ENCODE results near the gene SMIM28. TPM values are rescaled to one million over a fixed set of nuclear protein-coding genes. Genes with fewer than 3 reads are reported as not detected.

Gene SMIM28
- polyA plus RNA-seq, 1 experiment, result not detected

GRCh38 chr6:138400326-138400725 lies 22.6 kb downstream of the SMIM28 start:
- ChIA-PET POLR2A (no interaction called here), CTCF (no interaction called here)
- H3K27ac ChIP-seq (ENCODE audit: low read depth, low read length), result no peak overlapping the region
- no peak overlapping the region for H3K4me3 ChIP-seq (ENCODE audit: low read depth, low read length)
- DNase-seq (ENCODE audit: low read depth, low spot score), result no peak
- no peaks in the 10 kb centered on the region for H3K9me3 ChIP-seq (ENCODE audit: control insufficient read depth, insufficient read depth, low read length)
- peaks cover 2% of the 10 kb centered on the region for H3K27me3 ChIP-seq (ENCODE audit: control insufficient read depth, insufficient read depth, low read length)
- no peak for TF ChIP-seq CTCF (IDR thresholded peaks at IDR 0.05; ENCODE audit: low read depth, low read length)

GRCh38 chr6:138401960-138402837 lies 24.5 kb downstream of the SMIM28 start:
- H3K9me3 ChIP-seq (ENCODE audit: control insufficient read depth, insufficient read depth, low read length), result no peaks in the 10 kb centered on the region
- peaks cover 2% of the 10 kb centered on the region for H3K27me3 ChIP-seq (ENCODE audit: control insufficient read depth, insufficient read depth, low read length)
- H3K27ac ChIP-seq (ENCODE audit: low read depth, low read length), result no peak overlapping the region
- H3K4me3 ChIP-seq (ENCODE audit: low read depth, low read length), result no peak overlapping the region
- TF ChIP-seq CTCF (IDR thresholded peaks at IDR 0.05; ENCODE audit: low read depth, low read length), result no peak
- ChIA-PET CTCF (interaction anchor here (0.5 to 3.2 kb wide), 2 partner anchors 286 to 462 kb away, joined by 7 to 17 read pairs; no protein-coding TSS in a partner anchor), POLR2A (no interaction called here)
- no peak for DNase-seq (ENCODE audit: low read depth, low spot score)

- TF ChIP-seq CTCF (IDR thresholded peaks at IDR 0.05; ENCODE audit: low read depth, low read length), result no peak
- no peak for DNase-seq (ENCODE audit: low read depth, low spot score)
- Histone ChIP-seq H3K9me3 (ENCODE audit: control insufficient read depth, insufficient read depth, low read length) (no peaks in the 10 kb centered on the region), H3K27ac (ENCODE audit: low read depth, low read length) (no peak overlapping the region), H3K4me3 (ENCODE audit: low read depth, low read length) (no peak overlapping the region), H3K27me3 (ENCODE audit: control insufficient read depth, insufficient read depth, low read length) (peaks cover 2% of the 10 kb centered on the region)
- ChIA-PET CTCF (interaction anchor here (0.6 to 3.2 kb wide), 2 partner anchors 197 to 287 kb away, joined by 4 to 17 read pairs; no protein-coding TSS in a partner anchor), POLR2A (no interaction called here)
Observed at GRCh38 chr6:138402838-138403187, 25.1 kb downstream of the SMIM28 start.

GRCh38 chr6:138403324-138403800 lies 25.7 kb downstream of the SMIM28 start:
- POLR2A ChIA-PET, result no interaction called here
- CTCF ChIA-PET, result interaction anchor here (0.6 to 3.2 kb wide), 3 partner anchors 196 to 458 kb away, joined by 3 to 17 read pairs (median 4); no protein-coding TSS in a partner anchor

More at GRCh38 chr6:138403324-138403800, 25.7 kb downstream of the SMIM28 start:
- no peak for DNase-seq (ENCODE audit: low read depth, low spot score)
- peaks cover 2% of the 10 kb centered on the region for H3K27me3 ChIP-seq (ENCODE audit: control insufficient read depth, insufficient read depth, low read length)
- no peaks in the 10 kb centered on the region for H3K9me3 ChIP-seq (ENCODE audit: control insufficient read depth, insufficient read depth, low read length)
- peak; percentile 22 for TF ChIP-seq CTCF (IDR thresholded peaks at IDR 0.05; ENCODE audit: low read depth, low read length)
- peak overlapping the region; percentile 74 for H3K4me3 ChIP-seq (ENCODE audit: low read depth, low read length)
- H3K27ac ChIP-seq (ENCODE audit: low read depth, low read length), result no peak overlapping the region

All from AG04450 (cell line).